DOHH2 (cell line): ENCODE measurements around the gene RRAS2.

Source experiments
- CTCF ChIP-seq: fragments of 200-600 bp; sonication (generic); IDR thresholded peaks from one replicate; pipeline ENCODE4 v1.5.1; 2014; ENCODE audit warnings: antibody characterized with exemption, mild to moderate bottlenecking, low read depth, low read length; ENCODE audit not compliant: poor library complexity, severe bottlenecking
- EZH2phosphoT487 ChIP-seq: fragments of 200-600 bp; sonication (generic); IDR thresholded peaks from 2 replicates; pipeline ENCODE4 v1.6.1; 2017; ENCODE audit warnings: borderline replicate concordance, mild to moderate bottlenecking, antibody characterized with exemption, low read length, moderate library complexity, mixed read lengths

GRCh38 chr11:14396273-14396672, 37.3 kb upstream of the RRAS2 start:
- TF ChIP-seq CTCF (no peak), EZH2phosphoT487 (no peak)
